PFSK-1 (cell line): ENCODE data around the gene SPACA4.

Experiments
- FOXP2 ChIP-seq: optimal IDR thresholded peaks from 2 replicates; pipeline ENCODE3; 2011; ENCODE audit warnings: borderline replicate concordance, control low read depth, inconsistent platforms; ENCODE audit not compliant: insufficient read depth; ENCODE audit errors: extremely low read length, extremely low read depth
- POLR2AphosphoS5 ChIP-seq: IDR thresholded peaks from 2 replicates; pipeline ENCODE4 v1.6.1; 2012; ENCODE audit warnings: low read depth, mild to moderate bottlenecking, control low read depth, low read length, moderate library complexity
- SIN3A ChIP-seq: IDR thresholded peaks from 2 replicates; pipeline ENCODE4 v1.6.1; 2012; ENCODE audit warnings: mild to moderate bottlenecking, low read length, moderate library complexity, borderline replicate concordance; ENCODE audit not compliant: insufficient read depth
- TAF1 ChIP-seq: IDR thresholded peaks from 2 replicates; pipeline ENCODE4 v1.6.1; 2012; ENCODE audit warnings: low read length, control low read depth, borderline replicate concordance; ENCODE audit not compliant: insufficient read depth
- TF ChIP-seq, protein P1 (sequence below), 2 experiments: IDR thresholded peaks; 2 replicates each; pipeline versions ENCODE4 v1.6.1 to v1.8.0; 2011 to 2012; ENCODE audit warnings: low read depth in 2 of 2, low read length in 2 of 2, control low read depth in 1 of 2, inconsistent platforms in 1 of 2, mild to moderate bottlenecking in 1 of 2, moderate library complexity in 1 of 2; ENCODE audit not compliant: insufficient read depth in 1 of 2

The SPACA4 gene

DNA sequence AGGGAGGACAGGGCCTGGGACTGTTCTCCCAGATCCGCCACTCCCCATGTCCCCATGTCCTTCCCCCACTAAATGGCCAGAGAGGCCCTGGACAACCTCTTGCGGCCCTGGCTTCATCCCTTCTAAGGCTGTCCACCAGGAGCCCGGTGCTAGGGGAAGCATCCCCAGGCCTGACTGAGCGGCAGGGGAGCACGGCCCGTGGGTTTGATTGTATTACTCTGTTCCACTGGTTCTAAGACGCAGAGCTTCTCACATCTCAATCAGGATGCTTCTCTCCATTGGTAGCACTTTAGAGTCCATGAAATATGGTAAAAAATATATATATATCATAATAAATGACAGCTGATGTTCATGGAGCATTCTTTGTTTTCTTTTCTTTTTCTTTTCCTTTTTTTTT is 815 bp downstream of the SPACA4 start:
- TF ChIP-seq SIN3A, result no peak
- TF ChIP-seq POLR2AphosphoS5, result no peak
- TF ChIP-seq, protein P1, sequence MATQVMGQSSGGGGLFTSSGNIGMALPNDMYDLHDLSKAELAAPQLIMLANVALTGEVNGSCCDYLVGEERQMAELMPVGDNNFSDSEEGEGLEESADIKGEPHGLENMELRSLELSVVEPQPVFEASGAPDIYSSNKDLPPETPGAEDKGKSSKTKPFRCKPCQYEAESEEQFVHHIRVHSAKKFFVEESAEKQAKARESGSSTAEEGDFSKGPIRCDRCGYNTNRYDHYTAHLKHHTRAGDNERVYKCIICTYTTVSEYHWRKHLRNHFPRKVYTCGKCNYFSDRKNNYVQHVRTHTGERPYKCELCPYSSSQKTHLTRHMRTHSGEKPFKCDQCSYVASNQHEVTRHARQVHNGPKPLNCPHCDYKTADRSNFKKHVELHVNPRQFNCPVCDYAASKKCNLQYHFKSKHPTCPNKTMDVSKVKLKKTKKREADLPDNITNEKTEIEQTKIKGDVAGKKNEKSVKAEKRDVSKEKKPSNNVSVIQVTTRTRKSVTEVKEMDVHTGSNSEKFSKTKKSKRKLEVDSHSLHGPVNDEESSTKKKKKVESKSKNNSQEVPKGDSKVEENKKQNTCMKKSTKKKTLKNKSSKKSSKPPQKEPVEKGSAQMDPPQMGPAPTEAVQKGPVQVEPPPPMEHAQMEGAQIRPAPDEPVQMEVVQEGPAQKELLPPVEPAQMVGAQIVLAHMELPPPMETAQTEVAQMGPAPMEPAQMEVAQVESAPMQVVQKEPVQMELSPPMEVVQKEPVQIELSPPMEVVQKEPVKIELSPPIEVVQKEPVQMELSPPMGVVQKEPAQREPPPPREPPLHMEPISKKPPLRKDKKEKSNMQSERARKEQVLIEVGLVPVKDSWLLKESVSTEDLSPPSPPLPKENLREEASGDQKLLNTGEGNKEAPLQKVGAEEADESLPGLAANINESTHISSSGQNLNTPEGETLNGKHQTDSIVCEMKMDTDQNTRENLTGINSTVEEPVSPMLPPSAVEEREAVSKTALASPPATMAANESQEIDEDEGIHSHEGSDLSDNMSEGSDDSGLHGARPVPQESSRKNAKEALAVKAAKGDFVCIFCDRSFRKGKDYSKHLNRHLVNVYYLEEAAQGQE (IDR thresholded peaks at IDR 0.05; ENCODE audit: insufficient read depth in 1 of 2, low read depth in 2 of 2, low read length in 2 of 2), result no peak
- no peak for TF ChIP-seq TAF1
- TF ChIP-seq FOXP2, result no peak

DNA sequence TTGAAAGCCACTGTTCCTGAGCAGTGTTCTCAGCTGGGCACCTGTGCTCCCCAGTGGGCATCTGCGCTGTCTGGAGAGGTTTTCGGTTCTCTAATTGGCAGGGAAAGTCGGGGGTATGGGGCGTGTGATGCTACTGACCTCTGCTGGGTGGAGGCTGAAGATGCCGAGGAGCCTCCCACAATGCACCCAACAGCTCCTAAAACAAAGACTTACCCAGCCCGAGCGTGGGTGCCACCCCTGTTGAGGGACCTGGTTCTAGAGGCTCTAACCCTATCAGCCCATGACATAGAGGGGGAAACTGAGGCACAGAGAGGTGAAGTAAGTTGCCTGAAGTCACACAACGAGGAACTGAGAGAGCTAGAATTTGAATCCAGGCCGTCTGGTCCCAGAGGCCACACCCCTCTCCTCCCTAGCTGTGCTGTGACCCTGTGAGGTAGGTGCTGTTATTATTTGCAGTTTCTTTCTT is 2.3 kb downstream of the SPACA4 start:
- TF ChIP-seq TAF1 (no peak), POLR2AphosphoS5 (no peak), SIN3A (no peak), FOXP2 (no peak)
- TF ChIP-seq, protein P1 (IDR thresholded peaks at IDR 0.05; ENCODE audit: insufficient read depth in 1 of 2, low read depth in 2 of 2, low read length in 2 of 2), result no peak

DNA sequence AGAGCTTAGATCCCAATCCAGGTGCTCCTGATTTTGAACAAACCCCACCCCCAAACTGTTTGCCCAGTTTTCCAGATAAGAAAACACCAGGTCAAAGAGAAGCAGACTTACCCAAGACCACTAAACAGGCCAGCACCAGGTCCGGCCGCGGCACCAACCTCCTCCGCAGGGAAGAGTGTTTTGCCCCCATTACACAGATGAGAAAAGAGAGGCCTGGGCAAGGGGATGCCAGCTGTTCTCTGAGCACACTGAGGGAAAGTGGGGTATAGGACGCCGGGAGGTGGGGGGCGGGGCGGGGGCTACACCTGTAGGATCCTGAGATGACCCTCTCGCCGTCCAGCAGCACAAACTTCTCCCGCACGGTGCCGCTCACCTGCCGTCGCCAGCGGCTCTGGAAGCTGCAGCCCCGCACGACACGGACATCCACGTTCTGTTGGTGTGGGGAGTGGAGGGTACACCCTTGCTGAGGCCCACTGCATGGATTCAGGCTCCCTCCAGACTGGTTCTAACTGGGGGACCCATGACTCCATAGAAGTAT is 3.1 kb downstream of the SPACA4 start:
- TF ChIP-seq, protein P1 (IDR thresholded peaks at IDR 0.05; ENCODE audit: insufficient read depth in 1 of 2, low read depth in 2 of 2, low read length in 2 of 2), result no peak

DNA sequence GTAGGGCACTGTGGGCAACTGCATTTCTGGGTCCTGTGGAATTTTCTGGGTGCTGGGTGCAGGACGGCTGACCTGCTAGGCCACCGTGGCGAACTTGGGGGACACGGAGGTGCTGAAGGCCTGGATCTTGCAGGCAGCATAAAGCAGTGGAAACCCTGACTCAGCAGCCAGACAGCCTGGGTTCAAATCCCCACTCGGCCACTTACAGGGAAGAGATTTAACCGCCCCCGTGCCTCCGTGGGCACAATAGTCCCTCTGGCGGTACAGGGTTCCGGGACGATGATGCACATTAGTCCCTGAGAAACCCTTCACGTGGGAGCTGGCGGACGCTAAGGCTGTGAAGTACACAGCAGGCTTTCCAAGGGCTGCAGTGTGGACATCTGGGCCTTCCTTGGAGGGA is 5.3 kb downstream of the SPACA4 start:
- TF ChIP-seq POLR2AphosphoS5, result no peak
- no peak for TF ChIP-seq FOXP2

DNA sequence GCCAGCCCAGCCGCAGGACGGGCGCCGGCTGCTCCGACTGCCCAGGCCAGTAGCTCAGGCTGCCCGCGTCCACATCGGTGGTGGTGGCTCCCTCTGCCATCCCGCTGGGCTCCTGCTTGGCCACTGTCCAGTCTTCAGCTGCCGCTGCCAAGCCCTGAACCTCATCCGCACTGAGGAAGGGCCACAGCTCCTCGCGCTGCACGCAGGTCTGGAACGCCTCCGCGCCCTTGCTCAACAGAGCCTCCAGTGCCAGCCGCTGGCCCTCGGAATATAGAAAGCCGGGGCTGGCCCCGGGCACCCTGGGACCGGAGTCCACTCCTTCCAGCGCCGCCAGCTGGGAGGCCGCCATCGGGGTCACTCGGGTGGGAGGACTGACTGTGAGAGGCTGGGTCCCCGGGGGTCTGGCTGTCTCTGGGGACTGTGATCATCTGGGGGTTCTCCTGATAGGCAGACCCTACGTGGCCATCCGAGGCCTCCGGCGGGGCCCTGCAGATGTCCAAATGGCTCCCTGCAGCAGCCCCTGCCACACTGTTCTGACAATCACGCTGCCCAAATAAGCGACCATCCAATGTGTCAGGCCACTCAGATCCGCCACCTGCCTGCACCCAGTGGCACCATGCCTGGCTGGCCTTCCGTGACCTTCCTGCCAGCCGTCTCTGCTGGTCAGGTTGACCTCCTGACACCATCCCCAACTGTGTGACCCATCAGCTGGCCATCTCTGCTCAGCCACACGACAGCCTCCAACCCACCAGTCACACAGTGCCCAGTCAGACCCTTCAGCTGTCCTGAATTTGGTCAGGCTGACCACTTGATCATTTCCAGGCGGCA is 6.7 kb downstream of the SPACA4 start:
- TF ChIP-seq FOXP2 (no peak), TAF1 (no peak), SIN3A (no peak), POLR2AphosphoS5 (no peak; the same call in 1 of the 2 replicates)
- TF ChIP-seq, protein P1 (IDR thresholded peaks at IDR 0.05; ENCODE audit: insufficient read depth in 1 of 2, low read depth in 2 of 2, low read length in 2 of 2), result no peak
